Activated CD4-positive, CD25-positive, alpha-beta regulatory T cell treated with anti-CD3 and anti-CD28 coated beads, Interleukin-2, amount 50 U/mL, for 16 hours (primary cell): ENCODE results near the gene SLC39A6.
"Not testable (repeated sequence)": the region's sequence is repeated elsewhere in the genome, so short reads cannot be mapped to it uniquely, and the experiment has no call there.

Experiments
- DNase-seq: peaks from one replicate; pipeline ENCODE4 v3.0.0-alpha.2; 2020; ENCODE audit warnings: low read depth, low spot score

Gene SLC39A6, protein sequence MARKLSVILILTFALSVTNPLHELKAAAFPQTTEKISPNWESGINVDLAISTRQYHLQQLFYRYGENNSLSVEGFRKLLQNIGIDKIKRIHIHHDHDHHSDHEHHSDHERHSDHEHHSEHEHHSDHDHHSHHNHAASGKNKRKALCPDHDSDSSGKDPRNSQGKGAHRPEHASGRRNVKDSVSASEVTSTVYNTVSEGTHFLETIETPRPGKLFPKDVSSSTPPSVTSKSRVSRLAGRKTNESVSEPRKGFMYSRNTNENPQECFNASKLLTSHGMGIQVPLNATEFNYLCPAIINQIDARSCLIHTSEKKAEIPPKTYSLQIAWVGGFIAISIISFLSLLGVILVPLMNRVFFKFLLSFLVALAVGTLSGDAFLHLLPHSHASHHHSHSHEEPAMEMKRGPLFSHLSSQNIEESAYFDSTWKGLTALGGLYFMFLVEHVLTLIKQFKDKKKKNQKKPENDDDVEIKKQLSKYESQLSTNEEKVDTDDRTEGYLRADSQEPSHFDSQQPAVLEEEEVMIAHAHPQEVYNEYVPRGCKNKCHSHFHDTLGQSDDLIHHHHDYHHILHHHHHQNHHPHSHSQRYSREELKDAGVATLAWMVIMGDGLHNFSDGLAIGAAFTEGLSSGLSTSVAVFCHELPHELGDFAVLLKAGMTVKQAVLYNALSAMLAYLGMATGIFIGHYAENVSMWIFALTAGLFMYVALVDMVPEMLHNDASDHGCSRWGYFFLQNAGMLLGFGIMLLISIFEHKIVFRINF

DNA sequence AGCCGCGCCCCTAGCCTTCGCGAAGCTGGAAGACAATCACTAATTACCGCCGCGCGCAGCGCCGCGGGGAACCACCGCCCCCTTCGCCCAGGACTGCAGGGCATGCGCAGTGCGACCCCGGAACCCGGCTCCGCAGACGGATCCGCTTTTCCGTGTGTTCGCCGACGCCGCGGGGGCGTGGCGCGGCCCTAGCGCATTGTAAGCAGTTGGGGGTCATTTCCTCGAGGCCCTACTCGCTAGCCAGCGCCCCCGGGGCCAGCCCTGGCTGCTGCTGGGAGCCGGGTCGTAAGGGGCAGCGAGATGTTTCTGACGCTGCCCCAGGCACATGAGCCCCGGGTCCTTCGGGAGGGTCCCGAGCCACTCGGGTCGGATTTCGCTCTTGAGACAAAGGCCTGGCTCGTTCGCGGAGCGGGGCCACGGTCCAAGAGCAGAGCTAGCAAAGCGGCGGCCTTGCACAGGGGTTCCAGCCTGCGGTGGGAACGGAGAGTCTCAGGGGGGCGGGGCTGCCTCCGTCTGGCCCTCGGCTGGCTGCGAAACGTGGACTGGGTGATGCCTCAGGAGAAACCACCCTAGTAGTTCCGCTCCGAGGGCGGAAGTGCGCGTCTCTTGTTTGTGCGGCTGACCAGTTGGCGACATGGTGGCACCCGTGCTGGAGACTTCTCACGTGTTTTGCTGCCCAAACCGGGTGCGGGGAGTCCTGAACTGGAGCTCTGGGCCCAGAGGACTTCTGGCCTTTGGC lies at the start of gene SLC39A6, which contains the start of gene ELP2:
Gene SLC39A6, minus strand, starts transcription at position 41 of the 739 bp plus-strand sequence. CDS start 2,333 bp downstream, outside the sequence.
Gene ELP2, plus strand, starts transcription at position 600 of the 739 bp plus-strand sequence. Its CDS starts 35 bp downstream, at position 635.
- peak; percentile 87 for DNase-seq

- DNase-seq, result no peak
Measured at GRCh38 chr18:36177913-36178312, 48.8 kb upstream of the SLC39A6 start.

- no peak for DNase-seq
Measured at GRCh38 chr18:36176711-36177110, 47.6 kb upstream of the SLC39A6 start.

DNA sequence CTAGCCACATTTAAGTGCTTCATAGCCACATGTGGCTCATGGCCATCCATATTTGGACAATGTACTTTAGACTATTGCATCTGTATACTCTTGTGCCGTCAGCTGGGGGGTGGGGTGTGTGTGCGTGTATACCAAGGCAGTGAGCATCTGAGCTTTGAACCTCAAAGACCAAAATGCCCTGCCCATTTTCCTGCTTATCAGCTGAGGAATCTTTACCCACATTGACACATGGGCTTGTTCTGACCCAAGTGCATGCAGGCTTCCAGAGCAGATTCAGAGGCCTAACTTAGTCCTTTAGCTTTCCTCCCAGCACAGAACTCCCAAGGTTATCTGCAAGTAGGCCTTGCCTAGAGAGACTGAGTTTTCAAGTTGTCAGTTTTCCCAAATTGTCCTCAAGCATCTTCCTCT lies 47.0 kb upstream of the SLC39A6 start:
- DNase-seq, result no peak

DNA sequence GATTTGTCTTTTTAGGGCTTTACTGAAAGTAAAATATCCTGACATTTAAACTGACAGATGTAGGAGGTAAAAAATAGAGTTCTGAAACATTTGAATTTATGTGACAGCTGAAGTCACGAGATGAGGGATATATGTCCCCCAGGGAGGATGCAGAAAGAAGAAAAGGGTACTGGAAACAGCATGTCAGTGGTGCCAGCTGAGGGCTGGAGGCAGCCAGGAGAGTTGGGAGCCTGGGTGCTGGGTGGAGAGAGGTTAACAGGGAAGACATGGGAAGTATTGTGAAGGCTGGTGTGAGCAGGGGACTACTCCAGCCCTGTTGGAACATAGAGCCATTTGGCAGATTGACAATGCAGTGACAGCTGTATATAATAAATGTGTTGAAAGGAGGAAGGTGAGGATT lies 46.3 kb upstream of the SLC39A6 start:
- no peak for DNase-seq

DNA sequence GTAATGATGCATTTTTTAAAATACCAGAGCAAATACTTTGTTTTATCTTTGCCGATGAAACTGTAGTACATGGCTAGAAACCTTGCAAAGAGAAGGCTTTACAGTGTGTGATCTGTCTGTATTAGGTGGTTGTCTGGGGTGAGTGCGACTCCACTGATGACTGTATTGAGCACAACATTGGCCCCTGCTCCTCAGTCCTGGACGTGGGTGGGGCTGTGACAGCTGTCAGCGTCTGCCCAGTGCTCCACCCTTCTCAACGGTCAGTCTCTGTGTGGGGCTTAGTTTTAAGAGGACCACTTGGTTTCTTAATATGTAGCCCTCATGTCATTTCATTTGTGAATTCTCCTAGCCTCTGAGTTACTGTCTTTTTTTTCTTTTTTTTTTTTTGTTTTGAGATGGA lies 40.8 kb upstream of the SLC39A6 start:
- no peak for DNase-seq

- not testable (repeated sequence) for DNase-seq
Measured at GRCh38 chr18:36168296-36168695, 39.2 kb upstream of the SLC39A6 start.

GRCh38 chr18:36167692-36168218 lies 38.6 kb upstream of the SLC39A6 start:
- no peak for DNase-seq

- DNase-seq, result no peak
Measured at GRCh38 chr18:36162981-36163380, 33.8 kb upstream of the SLC39A6 start.

GRCh38 chr18:36160959-36161371 lies 31.8 kb upstream of the SLC39A6 start:
- DNase-seq, result no peak

DNA sequence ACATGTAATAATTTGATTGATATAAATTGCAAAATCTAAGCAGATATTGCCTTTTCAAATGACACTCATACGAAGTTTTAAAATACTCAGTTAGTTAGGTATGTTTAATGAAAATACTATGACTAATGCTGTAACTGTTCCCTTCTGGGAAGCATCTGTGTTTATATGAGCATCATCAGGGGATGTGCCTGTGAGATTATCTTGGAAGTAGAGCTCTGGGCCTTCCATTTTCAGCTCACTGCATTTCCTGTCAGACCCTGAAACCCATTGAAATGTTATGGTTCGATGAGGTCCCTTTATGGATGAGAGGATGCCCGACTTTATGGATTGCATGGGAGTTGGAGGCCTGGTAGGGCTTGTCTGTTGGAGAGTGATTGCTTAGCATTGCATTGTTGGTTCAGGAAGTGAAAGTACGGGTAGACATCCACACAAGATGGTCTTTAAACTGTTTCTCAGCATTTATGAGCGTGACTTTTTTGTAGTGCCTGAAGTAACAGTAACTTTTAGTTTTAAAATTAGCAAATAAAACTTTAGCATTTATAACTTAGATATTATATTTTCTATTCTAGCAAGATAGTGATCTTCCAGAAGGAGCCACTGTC lies 29.2 kb upstream of the SLC39A6 start:
- DNase-seq, result no peak

DNA sequence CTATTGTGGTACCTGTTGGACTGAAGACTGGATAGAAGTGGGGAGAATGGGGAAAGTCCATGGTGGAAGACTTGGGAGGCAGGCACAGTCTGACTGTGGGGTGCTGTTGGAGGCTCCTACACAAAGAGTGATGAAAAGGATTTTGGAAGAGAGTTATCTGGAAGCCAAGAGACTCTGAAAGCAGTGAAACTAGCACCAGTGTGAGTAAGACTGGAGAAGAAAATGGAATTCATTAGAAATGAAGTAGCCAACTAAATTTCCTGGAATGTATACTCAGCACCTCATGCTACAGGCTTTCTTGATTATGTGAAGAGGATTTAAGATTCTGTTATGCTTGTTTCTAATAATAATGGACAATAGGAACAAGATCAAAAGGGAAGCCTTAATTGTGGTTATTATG lies 28.3 kb upstream of the SLC39A6 start:
- DNase-seq, result no peak

GRCh38 chr18:36155851-36156757 lies 27.0 kb upstream of the SLC39A6 start:
- DNase-seq, result no peak

GRCh38 chr18:36153771-36154170 lies 24.6 kb upstream of the SLC39A6 start:
- DNase-seq, result no peak

GRCh38 chr18:36153203-36153602 lies 24.1 kb upstream of the SLC39A6 start:
- no peak for DNase-seq

DNA sequence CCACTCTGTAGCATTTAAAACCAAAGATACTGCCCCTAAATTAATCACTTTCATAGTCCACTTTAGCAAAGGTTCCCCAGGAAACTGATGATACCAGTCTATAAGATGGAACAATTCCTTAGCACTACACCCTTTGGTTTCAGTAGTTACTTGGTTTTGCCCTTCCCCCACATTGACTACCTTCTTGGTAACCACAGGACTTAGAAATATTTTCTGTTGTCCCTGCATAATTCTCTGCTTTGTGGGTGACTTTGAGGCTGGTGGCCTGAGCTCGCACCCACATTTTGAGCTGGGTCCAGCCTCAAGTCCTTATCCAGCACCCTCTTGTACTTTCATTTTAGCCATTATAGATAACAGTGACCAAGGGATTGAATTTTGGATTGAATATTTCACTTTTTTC lies 23.6 kb upstream of the SLC39A6 start:
- no peak for DNase-seq

DNA sequence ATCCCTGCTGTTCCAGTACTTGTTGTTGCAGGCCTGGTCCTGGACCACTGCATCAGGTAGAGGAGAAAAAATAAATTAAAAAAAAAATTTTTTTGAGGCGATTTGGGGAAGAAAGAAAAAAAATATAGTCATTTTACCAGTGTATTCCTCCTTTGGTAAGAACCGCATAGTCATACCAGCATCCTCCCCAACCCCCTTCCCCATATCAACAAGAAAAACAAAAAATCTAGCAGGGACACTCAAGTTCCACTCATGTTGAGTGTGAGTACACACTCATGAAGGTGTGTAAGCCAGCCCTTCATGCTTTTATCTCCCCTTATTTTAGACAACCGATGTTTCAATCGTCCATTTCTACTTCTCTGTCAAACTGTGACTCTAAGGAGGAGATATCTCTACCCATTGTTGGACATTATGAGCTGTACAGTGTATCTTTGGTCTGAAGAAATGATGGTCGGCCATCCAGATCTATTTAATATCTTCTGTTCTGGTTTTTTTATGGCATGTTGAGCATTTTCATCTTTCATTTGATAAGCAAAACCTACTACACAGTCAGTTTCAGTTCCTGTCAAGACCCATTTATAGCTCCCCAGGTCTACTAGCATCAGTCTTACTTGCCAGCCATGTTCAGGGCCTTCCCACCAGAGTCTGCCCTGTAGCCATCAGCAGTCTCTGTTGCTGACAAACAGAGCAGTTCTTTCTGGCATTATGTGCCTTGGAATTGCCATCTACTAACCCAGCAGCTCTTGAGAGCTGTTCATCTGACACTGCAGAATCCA lies 20.6 kb upstream of the SLC39A6 start:
- no peak for DNase-seq

DNA sequence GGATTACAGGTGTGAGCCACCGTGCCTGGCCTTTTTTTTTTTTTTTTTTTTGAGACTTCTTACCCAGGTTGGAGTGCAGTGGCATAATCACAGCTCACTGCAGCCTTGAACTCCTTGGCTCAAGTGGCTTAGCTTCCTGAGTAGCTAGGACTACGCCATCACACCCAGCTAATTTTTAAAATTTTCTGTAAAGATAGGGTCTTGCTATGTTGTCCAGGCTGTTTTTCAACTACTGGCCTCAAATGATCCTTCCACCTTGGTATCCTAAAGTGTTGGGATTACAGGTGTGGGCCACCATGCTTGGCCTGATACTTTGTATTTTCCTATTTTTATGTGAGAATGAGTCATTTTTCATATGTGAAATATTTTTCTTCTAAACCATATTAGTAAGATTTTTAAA lies 14.3 kb upstream of the SLC39A6 start:
- no peak for DNase-seq

DNA sequence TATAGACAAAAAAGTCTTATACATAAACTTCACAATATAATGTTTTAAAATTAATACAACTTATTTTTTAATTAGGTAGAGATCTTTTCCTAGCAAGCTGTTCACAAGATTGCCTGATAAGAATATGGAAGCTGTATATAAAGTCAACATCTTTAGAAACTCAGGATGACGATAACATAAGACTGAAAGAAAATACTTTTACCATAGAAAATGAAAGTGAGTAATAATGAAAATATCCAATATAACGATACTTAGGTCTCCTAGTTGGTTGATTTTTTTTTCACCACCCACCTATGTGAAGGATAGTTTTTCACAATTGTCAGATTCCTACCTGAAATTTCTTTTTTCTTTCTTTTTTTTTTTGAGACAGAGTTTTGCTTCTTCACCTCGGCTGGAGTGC lies 13.6 kb upstream of the SLC39A6 start:
- no peak for DNase-seq

GRCh38 chr18:36141576-36141975 lies 12.4 kb upstream of the SLC39A6 start:
- DNase-seq, result no peak
